GM19025 (cell line): Measurements from ENCODE around the gene LAPTM5.
"Not testable (repeated sequence)": the region's sequence is repeated elsewhere in the genome, so short reads cannot be mapped to it uniquely, and the experiment has no call there.

ENCODE experiments used
- ATAC-seq: cut with Tn5 transposase; IDR thresholded peaks from one replicate; pipeline ENCODE4 v1.9.1; 2021; ENCODE audit warnings: mild to moderate bottlenecking, low read depth, moderate library complexity; ENCODE audit not compliant: unreplicated experiment

The LAPTM5 gene

GRCh38 chr1:30757352-30758120, at the start of gene LAPTM5:
TSS of gene LAPTM5 (minus strand) at chr1:30757774. CDS start at chr1:30757745, 29 bp downstream.
- no peak for ATAC-seq

- ATAC-seq: no peak
These were observed 49.1 kb upstream of the LAPTM5 start for GRCh38 chr1:30806381-30807317.

- no peak for ATAC-seq
These were observed 47.9 kb upstream of the LAPTM5 start for GRCh38 chr1:30805304-30806003.

DNA sequence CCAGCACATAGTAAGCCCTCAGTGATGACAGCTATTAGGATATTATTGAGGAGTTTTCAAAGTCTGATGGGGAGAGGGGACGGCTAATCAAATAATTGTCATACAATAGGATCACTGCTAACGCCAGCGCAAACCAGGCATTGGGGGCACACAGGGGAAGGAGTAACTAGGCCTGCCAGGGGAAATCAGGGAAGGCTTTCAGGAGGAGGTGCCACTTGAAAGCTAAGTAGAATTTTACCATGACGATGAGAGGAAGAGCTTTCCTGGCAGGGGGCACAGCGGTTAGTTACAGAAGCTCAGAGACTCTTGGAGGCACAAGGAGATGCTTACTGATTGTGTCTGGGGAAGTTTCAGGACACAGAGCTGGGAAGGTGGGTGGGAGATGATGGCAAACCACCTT, 47.2 kb upstream of the LAPTM5 start:
- no peak for ATAC-seq

GRCh38 chr1:30804352-30804751, 46.8 kb upstream of the LAPTM5 start:
- ATAC-seq: no peak

DNA sequence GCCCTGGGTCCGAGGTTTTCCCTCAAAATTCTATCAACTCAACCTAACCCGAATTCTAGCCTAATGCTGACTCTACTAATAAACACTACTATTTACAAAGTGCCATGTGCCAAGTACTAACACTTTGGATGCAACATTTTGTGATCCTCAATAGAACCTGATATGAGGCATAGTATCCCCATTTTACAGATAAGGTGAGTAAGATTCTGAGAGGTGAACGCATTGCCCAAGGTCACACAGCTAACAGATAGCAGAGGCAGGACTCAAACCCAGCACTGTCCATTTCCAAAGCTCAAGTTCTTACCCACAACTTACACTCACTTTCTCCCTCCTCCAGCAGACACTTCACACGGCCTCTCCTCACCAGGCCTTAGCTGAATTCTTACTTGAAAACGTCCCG, 46.0 kb upstream of the LAPTM5 start:
- ATAC-seq: no peak

DNA sequence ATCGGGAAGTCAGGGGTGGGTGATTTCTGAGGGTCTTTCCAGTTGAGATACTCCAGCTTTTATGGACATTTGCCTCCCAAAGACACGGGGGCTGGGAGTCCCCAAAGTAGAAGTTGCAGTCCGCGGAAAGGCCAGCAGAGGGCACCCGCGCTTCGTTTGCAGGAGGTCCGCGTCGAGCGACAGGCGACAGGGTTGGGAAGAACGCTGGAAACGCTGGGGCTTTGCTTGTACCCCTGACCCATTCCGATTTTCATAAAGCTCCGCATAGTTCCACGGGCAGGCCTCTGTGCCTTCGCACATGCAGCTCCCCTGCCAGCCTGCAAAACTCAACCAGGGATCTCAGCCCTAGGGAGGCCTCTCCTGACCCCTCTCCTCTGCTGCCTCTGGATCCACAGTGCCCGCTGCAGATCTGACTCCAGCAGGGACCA, 44.2 kb upstream of the LAPTM5 start:
- ATAC-seq: no peak

GRCh38 chr1:30799233-30799511, 41.6 kb upstream of the LAPTM5 start:
- ATAC-seq: no peak

GRCh38 chr1:30798389-30799232, 41.0 kb upstream of the LAPTM5 start:
- ATAC-seq: no peak

DNA sequence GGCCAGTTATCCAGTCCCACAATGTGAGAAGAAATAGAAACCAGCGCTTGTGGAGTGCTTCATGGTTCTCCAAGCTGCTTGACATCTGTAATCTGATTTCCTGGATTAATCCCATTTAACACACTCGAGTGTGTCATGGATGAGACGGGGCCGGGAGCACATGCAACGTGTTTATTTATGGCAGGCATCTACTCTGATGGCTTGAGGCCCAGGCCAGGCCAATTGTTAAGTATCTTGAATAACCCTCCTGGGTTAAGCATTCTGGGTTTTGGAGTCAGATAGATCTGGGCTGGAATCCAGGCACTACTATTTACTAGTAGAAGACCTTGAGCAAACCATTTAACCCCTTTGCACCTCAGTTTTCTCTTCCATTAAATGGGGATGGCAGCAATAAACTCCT, 37.5 kb upstream of the LAPTM5 start:
- ATAC-seq: no peak

DNA sequence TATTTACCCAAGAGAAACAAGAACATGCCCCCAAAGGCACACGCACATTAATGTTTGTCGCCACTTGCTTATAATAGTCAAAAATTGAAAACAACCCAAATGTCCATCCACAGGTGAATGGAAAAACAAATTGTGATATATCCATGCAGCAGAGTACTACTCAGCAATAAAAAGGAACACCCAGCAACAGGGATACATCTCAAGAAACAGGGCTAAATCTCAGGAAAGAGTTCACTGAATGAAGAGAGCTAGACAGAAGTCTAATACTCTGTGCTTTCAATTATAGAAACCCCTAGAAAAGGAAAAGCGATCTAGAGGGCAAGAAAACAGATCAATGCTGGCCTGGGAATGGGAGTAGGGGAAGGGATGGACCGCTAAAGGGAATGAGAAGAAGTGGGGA, 36.7 kb upstream of the LAPTM5 start:
- ATAC-seq: no peak

GRCh38 chr1:30793209-30793608, 35.6 kb upstream of the LAPTM5 start:
- no peak for ATAC-seq

DNA sequence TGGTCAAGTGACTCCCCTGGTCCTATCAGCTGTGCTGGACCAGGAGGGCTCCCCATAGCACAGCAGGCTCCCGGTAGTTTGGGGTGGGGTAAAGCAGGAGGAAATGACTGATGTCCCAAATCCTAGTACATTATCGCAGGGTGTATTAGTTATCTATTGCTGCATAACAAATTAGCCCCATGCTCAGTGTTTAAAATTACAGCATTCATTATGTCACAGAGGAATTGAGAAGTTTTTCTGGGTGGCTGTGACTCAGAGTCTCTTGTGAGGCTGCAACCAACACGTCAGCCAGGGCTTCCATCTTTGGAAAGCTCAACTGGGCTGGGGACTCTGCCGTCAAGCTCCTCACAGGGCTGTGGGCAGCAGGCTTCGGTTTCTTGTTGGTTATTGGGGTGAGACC, 34.3 kb upstream of the LAPTM5 start:
- ATAC-seq: no peak

GRCh38 chr1:30790850-30791778, 33.5 kb upstream of the LAPTM5 start:
- no peak for ATAC-seq

DNA sequence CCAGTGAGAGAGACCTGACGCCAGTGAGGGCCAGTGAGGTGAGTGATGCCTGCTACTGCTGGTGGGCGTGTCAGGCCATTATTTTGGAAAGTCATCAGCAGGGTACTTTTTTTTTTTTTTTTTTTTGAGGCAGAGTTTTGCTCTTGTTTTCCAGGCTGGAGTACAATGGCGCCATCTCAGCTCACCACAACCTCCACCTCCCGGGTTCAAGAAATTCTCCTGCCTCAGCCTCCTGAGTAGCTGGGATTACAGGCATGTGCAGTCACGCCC, 32.6 kb upstream of the LAPTM5 start:
- not testable (repeated sequence) for ATAC-seq

- ATAC-seq: no peak
These were observed 32.0 kb upstream of the LAPTM5 start for GRCh38 chr1:30789388-30790255.

DNA sequence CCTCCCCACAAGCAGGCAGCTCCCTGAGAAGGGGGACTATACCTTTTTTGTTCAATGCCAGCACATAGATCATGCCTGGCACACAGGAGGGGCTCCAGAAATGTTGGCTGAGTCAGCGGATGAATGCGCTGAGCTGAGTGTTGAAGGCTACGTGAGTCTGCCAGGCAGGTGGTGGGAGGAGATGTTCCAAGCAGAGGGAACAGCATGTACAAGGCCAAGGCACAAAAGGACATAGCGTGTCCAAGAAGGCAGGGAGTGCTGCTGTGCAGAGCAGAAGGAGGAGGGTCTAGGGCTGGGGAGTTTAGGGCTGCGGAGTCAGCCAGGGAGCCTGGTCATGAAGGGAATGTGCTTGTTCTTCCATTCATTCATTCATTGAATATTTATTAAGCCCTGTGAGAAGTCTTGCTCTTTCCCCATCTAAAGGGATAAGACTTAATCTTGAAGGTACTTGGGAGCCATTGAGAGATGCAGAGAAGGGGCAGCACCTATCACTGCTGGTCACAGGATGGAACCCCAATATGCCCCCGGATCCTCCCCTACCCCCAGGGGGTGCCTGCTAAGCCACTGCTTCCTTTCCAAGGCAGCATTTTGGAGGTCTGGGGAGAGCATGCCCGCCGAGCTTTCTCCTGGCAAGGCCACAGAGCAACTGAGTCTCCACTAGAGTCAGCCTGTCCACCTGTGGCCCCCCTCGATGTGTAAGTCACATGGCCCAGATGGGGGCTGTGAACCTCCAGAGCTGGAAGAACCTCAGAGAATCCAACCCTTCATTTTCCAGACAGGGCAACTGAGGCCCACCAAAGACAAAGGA, 31.2 kb upstream of the LAPTM5 start:
- no peak for ATAC-seq
